ENCODE results near the gene RAI1. TPM values are rescaled to one million over a fixed set of nuclear protein-coding genes. Genes with fewer than 3 reads are reported as not detected.
A peak's percentile ranks its signal among the peaks of the same experiment; 100 is the strongest.

The RAI1 gene
- total RNA-seq, 1 donor from 2014 or later = 6.0 TPM

GRCh38 chr17:17730250-17730935, 49.1 kb downstream of the RAI1 start:
- DNase-seq (ENCODE audit: low read depth in 2 of 2) = no peak

GRCh38 chr17:17732444-17732843, 51.2 kb downstream of the RAI1 start:
- no peak for DNase-seq (ENCODE audit: low read depth in 2 of 2)

GRCh38 chr17:17732892-17733670, 51.8 kb downstream of the RAI1 start:
- no peak for DNase-seq (ENCODE audit: low read depth in 2 of 2)

DNA sequence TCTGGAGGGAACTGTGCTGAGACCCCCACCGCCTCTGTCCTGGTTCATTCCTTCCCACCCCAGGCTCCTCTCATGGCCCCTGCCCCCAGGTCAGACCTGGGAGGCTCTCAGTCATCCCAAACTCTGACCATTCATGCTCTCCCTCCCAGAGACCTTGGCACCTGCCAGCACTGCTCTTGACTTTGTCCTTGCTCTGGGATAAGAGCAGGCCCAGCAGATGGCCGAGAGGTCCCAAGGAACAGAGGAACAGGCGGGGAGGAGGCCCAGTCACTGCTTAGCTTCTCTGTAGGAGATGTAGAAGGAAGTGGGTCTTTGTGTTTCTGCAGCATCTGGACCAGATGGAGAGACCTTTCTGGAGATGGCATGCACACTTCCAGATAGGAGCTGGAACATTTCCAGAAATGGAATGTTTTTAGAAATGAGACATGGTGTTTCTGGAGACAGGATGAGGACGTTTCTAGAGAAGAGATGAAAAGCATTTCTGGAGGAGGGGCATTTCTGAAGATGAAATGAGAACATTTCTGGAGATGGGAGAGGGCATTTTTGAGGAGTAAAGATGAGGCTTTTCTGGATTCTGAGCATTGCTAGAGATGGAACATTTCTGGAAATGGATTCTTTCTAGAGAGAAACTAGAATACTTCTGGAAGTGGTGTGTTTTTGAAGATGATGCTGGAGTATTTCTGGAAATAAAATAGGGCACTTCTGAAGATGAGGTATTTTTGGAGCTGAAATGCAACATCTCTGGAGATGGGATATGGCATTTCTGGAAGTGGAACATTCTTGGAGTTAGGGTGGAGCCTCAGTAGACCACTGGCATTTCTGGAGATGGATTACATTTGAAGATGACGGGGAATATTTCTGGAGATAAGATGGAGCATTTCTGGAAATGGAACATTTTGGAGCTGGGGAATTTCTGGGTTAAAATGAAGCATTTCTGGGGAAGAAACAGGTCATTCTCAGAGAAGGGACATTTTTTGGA, 55.2 kb downstream of the RAI1 start:
- DNase-seq (ENCODE audit: low read depth in 2 of 2) = no peak

- peak in 1 of 2 donors; percentile 29 for DNase-seq (ENCODE audit: low read depth in 2 of 2)
These were observed 57.0 kb downstream of the RAI1 start for GRCh38 chr17:17737961-17738894.

DNA sequence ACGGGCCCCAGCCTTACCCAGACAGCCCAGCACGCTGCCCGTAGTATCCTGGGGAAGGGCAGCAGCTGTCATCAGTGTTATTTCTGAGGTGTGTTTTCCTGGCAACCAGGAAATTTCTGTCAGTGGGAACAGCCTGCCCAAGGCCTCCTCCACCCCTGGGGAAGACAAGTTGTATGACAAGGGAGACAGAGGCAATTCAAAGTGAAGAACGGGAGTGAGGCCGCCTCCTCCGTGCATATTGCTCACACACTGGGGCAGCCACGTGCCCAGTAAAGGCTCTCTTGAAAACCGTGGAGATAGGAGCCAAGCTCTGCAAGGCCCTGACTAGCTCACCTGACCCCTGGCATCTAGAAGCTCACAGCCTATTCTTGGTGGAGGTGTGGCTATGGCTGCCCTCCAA, 57.6 kb downstream of the RAI1 start:
- DNase-seq (ENCODE audit: low read depth in 2 of 2) = peak in 1 of 2 donors; percentile 53

- peak in 1 of 2 donors; percentile 61 for DNase-seq (ENCODE audit: low read depth in 2 of 2)
These were observed 58.3 kb downstream of the RAI1 start for GRCh38 chr17:17739388-17740066.

- no peak for DNase-seq (ENCODE audit: low read depth in 2 of 2)
These were observed 59.5 kb downstream of the RAI1 start for GRCh38 chr17:17740615-17741348.

- DNase-seq (ENCODE audit: low read depth in 2 of 2) = no peak
These were observed 60.2 kb downstream of the RAI1 start for GRCh38 chr17:17741349-17742023.

DNA sequence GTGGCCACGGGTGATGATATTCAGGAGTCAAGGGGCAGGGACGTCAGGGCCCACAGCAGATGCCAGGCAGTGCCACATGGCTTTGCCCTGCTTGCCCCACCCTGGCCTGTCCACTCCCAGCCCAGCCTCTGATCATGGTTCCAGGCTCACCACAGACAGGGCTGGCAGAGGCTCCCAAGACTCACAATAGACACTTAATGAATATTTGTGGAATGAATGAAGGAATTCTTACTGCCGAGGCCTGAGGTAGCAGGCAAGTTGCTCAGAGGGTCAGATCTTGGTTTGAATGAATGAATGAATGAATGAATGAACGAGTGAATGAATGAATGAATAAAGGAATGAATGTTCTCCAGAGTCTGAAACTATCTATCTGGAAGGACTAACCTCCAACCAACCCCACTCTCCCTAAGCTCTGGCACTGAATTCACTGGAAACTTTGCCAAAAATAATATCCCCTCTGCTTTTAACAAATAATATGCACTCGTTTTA, 60.9 kb downstream of the RAI1 start:
- DNase-seq (ENCODE audit: low read depth in 2 of 2) = peak in 1 of 2 donors; percentile 62

DNA sequence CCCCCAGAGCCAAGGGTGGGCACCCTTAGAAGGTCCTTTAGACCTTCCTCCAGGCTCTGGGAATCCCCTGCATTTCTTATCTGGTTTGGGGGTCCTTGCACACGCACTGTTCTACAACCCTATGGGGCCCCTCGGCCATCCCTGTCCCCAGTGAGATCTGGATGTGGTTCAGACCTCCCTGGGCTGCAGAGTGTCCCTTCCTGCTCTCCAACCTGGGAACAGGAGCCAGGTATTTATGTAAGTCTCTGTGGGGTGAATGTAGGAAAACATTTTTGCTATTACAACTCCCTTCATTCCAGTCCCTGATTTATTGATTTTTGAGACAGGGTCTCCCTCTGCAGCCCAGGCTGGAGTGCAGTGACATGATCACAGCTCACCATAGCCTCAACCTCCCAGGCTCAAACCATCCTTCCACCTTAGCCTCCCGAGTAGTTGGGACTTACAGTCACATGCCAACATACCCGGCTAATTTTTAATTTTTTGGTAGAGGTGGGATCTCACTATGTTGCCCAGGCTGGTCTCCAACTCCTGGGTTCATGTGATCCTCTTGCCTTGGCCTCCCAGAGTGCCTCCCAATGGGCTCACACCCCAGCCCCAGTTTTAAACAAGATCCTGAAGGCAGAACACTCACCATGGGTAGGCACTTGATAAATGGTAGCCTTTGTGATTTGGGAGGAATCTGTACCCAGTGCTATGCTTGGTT, 61.6 kb downstream of the RAI1 start:
- no peak for DNase-seq (ENCODE audit: low read depth in 2 of 2)

GRCh38 chr17:17743391-17744112, 62.3 kb downstream of the RAI1 start:
- DNase-seq (ENCODE audit: low read depth in 2 of 2) = no peak

GRCh38 chr17:17744116-17744515, 62.9 kb downstream of the RAI1 start:
- DNase-seq (ENCODE audit: low read depth in 2 of 2) = no peak

DNA sequence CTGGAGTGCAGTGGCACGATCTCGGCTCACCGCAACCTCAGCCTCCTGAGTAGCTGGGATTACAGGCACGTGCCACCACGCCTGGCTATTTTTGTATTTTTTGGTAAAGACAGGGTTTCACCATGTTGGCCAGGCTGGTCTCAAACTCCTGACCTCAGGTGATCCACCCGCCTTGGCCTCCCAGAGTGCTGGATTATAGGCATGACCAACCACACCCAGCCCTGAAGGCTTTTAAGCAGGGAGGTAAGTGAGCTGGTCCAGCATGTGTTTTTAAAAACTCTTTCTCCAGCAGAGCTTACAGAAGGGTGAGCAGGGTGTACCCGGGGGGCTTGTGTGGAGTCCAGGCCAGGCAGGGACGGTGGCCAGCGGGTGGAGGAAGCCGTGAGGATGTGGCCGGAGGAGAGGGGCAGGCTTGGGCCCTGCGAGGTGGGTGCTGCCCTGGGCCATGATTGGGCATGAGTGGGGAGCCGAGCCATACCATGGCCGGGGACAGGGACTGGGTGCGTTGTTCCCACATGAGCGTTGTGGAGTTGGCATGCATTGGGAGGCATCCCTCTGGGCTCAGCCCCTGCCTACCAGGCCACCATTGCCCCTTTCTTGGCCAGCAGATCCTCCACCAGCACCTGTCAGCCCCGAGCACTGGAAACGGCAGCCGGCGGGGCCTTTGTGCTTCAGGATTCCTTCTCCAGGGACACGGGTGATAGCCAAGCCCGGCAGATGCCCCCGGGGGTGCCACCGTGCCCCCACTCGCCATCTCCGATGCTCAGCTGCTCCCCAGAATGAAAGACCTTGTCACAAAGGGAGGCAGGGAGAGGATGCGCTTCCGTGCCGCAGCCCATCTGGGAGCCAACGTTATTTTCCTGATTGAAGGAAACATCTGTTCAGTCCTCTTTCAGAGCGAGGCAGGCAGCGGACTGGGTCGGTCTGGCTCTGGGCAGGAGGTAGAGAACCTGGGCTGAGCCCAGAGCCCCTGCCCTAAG, 64.5 kb downstream of the RAI1 start:
- no peak for DNase-seq (ENCODE audit: low read depth in 2 of 2)

DNA sequence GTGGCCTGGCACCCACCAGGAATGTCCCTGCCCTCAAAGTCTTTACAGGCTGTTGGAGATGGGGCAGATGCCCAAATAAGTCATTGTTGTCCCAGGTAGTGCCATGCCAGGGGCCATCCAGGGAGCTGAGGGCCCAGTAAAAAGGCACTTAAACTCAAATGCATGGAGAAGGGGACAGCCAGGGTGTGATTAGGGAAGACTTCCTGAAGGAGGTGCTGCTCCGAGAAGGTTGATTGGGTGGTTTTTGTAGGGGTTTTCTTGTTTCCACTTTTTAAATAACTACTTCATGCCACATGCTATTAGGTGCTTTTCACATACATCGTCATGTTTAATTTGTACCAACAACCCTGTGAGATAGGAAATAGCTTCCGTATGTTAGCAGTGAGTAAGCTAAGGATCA, 66.9 kb downstream of the RAI1 start:
- no peak for DNase-seq (ENCODE audit: low read depth in 2 of 2)

DNA sequence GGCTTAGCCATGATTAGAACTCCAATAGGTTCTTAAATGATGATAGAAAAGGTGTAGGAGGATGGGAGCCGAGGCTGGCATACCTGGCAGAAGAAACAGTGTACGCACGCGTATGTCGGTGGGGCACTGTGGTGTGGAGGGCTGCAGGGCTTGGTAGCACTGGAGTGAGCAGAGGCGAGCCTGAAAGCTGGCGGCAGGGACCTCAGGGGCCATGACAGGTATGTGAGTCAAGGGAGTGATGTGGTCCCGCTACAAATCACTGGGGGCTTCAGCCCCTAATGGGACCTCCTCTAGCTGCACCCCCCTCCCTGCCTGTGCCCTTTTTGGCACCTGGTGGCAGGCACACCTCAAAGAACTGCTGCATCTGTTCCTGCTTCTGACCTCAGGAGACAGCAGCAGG, 67.3 kb downstream of the RAI1 start:
- DNase-seq (ENCODE audit: low read depth in 2 of 2) = no peak
